NCI-H2196 treated with DMSO at 0.1 percent for 48 hours (cell line): ENCODE data around the gene RIMS1.
"Not testable (repeated sequence)": the region's sequence is repeated elsewhere in the genome, so short reads cannot be mapped to it uniquely, and the experiment has no call there.

Experiments used
- DNase-seq: peaks from one replicate; lab custom pipeline; 2025; ENCODE audit not compliant: unreplicated experiment; lab: John Stamatoyannopoulos, UW

Gene RIMS1

DNA sequence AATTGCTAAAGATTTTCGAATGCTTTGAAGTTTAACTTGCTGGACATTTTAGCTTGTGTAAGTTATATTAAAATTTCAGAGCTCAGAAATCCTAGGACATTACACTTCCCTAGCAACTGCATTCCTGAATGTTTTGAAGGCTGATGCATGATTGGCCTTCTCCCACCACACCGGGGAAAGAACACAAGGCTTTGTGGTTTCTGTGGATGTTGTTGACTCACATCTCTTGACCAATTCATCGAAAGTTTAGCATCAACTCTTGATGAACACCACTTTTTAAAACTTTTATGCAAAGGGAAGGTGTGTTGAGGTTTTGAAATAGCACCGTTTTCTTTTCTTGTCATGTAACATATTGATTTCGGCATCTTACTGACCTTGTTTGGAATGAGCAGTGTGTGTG is 81.1 kb downstream of the RIMS1 start:
- no peak for DNase-seq

DNA sequence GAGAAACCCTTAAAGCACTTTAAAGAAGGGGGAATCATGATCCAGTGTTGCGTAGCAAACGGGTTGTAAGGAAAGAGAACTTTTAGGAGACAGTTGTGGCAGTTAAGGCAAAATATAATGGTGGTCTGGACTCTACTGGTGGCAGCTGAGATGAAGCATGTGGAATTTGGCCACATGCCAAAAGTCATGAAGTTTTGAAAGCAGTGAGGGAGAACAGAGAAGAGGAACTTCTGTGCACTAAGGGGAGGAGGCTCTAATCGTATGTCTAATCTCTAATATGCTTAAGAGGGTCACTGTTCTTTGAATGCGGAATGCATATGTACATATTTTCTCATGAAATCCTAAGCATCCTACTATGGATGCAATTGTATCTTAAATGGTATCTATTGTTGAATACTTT is 91.5 kb downstream of the RIMS1 start:
- no peak for DNase-seq

DNA sequence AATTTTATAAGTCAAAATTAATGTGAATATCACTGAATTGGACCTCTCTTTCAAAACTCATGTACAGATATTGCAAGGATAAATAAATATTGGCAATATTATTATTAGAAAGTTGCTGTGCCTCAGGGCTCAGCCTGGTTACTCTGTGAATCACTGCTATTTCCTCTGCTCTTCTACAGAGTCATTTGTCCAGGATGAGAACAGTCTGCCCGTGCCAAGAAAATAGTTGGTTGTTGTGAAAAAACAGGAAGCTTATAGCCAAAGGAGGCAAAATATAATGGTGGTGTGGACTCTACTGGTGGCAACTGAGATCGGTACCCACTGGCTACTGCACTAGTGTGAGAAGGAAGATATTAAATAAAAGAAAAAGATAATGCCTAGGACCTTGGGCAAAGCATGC is 93.6 kb downstream of the RIMS1 start:
- DNase-seq, result no peak

DNA sequence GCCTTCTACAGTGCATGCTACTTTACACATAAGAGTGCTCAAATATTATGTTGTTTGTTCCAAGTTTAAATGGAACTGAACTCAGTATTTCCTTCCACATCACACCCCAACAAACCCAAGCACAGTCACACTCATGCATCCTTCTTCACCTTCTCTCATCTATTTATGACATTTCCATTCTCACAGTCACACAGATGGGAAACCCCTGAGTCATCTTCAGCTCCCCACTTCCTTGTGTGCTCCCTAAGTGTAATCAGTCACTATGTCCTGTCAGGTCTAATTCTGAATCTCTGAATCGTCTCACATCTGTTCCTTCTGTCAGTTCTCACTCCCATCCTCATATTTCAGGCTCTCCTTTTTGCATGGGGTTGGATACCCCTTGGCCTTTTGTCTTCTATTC is 96.0 kb downstream of the RIMS1 start:
- no peak for DNase-seq

DNA sequence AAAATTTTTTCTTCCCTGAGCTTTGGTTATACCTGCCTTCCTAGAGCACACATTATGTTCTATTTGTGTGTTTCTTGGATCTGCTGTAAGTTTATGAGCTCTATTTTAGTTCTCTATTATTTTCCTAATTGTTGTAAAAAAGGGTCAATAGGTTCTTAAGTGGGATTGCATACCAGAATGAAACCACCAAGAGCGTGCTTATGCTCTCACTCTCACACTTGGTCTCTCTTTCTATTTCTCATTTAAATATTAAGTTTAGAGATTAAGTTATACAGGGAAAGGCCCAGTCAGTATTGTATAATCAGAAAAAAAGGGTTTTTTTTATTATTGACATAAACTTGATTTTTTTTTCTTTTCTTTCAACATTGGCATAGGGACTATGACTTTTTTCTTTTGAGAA is 96.8 kb downstream of the RIMS1 start:
- DNase-seq, result no peak

DNA sequence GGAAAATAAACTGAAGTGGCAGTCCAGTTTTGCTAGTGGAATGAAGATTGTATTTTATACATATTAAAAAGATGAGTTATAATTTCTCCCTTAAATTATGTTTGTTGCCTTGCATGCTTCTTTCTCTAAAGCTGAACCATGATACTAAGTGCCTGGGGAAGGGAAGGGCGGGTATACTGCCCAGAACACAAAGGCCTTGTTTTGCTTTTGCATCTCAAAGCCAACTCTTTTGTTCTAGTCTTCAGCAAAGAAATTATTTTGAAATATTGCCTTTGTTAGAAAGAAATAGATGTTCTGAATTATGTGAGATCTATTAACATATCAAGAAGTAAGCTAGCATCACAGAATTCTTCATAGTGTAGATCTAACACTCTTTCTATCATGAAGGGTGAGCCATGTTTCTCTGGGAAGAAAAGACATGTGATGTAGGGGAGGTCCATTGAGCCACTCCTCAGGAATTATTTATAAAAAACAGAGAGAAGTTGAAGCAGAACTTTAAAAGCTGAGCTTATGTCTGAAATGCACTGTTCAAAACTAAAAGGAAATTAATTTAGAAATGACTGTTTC is 108.4 kb downstream of the RIMS1 start:
- DNase-seq, result no peak

DNA sequence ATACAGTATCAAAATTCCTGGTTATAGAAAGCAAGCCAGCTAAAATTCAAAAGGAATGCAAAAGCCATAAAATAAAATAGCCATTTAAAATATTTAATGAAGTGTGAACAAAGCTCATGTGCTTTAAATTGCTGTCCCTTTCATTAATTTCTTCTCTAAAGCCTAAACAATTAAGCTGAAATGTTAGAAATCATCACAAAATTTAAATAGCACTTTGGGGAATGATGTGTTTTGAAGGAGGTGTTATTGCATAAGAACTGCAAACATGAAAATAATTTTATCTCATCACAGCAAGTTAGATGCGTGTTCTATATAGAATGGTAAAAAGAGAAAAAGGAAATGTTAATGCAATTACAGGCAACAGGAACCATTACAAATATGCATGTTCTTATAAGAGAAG is 111.0 kb downstream of the RIMS1 start:
- no peak for DNase-seq

DNA sequence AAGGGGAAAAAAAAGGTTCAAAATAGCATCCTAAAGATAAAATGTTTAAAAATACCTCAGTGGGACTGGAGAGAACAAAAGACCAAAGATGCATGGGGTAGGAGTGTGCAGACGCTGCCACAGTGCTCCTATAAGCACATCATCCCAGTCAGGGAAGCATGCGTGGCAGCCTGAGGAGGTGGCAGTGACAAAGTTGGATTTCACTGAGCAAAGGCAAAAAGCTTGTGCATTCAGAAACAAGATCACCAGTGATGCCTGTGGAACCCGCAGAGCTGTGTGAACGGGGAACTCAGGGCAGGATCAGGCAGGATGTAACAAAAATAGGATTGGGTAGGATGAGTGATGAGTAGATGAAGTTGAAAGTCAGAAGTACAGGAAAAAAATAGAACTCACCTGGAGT is 116.1 kb downstream of the RIMS1 start:
- no peak for DNase-seq

DNA sequence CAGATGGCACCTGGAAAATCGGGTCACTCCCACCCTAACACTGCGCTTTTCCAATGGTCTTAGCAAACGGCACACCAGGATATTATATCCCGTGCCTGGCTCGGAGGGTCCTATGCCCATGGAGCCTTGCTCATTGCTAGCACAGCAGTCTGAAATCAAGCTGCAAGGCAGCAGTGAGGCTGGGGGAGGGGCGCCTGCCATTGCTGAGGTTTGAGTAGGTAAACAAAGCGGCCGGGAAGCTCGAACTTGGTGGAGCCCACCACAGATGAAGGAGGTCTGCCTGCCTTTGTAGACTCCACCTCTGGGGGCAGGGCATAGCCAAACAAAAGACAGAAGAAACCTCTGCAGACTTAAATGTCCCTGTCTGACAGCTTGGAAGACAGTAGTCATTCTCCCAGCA is 120.2 kb downstream of the RIMS1 start:
- not testable (repeated sequence) for DNase-seq

DNA sequence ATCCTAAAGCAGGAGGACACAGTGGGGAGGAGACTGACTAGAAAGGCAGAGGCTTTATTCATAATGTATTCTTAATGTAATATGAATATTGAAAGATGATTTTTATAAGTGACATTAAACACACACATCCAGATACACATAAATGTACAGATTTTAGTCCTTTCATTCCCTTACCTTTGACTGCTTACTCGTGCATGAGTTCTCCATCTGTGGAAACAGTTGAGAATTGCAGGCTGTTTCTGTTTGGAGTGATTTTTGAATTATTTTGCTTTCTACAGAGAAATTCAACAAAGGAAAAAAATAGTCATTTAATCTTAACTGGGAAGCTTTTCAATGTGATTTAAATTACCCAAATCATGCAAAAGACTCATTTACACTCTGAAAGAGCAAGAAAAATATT is 136.5 kb downstream of the RIMS1 start:
- no peak for DNase-seq

DNA sequence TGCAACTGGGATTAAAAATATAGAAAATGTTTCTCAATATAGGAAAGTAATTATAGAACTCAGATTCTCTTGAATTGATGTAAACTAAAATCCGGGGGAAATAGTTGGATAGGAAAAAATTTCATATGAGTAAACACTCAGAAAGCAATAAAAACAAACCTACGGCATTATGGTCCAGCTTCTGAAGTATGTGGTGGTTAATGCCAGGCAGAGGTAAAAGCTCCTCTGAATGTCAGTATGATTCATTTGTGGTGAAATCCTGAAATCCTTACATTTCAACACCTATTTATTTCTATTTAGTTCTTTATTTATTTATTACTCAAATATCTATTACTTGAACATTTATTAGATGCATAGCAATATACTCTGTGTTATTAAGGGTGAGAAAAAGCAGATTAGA is 145.1 kb downstream of the RIMS1 start:
- DNase-seq, result no peak

DNA sequence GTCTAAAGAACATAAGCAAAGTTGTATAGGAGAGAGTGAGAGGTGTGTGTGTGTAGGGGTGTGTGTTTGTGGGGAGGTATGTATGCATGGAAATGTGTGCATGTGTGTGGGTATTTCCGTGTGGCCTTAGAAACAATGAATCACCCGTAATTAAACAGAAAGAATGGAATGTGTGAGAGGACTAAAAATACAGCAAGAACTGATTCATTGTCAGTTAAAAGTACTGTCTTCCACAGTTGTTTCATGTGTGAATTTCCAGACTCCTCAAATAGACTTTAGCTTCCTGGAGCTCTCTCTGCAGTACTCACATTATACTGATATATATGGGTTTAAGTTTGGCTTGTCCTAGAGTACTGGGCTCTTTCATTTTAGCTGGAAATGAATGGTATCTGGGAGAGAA is 145.7 kb downstream of the RIMS1 start:
- DNase-seq, result no peak

DNA sequence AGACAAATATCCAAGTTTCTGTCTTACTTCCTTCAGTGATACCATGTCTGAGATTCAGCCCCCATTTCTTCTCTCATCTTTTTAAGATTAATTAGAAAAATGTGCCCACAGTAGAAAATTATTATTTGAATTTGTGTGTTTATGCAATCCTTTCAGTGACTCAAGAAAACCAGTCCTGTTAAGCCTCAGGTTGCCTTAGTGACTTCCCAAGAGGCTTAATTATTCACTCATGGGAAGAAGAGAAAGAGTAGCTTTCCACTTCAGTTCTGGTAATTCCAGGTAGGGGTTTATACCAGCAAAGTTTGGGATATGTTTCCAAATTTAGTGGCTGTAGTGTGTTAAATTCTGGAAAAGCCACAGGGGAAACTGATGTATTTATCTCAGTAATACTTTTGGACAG is 149.1 kb downstream of the RIMS1 start:
- no peak for DNase-seq

DNA sequence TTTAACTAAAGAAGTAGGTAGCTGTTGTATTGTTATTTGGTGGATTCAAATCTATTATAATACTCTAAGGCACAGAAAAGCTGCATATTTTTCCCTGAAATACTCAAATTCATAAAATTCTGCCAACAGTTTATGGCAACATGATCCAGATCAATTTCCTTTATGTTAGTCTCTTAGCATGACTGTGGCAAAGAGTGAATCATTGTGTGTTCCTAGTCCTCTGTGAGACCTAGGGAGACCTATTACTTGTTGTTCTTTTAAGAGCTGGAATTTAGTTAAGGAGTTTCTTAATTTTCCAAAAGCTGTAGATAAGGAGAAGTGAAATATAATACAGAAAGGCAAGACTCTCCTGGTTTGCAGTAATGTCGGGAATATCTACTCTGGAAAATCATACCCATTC is 149.6 kb downstream of the RIMS1 start:
- DNase-seq, result no peak

DNA sequence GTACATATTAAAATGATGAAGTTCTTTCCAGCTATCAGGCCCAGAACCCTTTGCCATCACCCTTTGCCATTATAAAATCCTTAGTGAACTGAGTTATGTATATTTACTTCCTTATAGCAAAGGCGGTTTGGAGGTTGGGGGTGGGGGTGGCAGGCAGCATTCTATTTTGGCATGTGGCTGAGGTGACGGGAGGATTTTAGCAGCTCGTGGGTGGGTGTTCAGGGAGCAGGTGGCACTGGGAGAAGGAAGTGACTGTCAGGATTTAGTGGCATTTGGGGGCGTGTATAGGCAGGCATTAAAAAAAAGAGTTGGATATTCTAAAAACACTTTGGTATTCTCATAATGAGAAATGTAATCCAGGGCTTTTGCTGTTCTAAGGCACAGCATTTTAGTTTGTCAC is 150.7 kb downstream of the RIMS1 start:
- DNase-seq, result no peak

DNA sequence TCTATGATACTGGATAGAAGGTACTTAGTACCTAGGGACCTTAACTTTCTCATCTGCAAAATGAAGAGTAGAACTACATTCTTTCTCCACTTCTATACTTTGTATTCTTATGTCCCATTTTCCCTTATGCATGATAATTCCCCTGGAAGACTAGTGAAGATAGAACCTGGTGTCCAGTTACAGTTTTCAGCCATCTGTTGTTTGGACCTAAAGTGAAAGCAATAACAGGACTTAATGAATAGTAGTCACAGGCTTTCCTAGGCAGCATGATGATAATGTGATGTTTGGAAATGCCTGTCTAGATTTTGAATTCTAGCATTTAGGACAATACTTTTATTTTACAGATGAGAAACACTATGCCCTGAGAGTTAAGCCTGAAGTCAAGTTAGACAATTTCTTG is 153.8 kb downstream of the RIMS1 start:
- DNase-seq, result no peak

DNA sequence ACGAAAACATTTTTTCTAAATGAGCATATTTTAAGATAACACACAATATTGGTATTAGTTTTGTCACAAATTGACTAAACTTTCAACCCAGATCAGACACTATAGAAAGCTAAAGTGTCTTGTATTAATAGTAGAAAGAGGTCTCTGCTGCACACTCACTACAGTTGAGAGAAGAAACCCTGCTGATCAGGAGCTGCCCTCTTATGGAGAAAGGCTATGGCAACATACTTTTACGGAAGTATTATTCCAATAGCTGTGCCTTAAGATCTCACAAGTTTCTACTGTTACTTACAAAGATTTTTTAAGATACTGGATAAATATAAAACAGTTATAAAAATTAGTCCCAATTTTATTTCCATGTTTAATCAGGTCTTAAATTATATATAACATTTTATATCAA is 155.7 kb downstream of the RIMS1 start:
- no peak for DNase-seq

DNA sequence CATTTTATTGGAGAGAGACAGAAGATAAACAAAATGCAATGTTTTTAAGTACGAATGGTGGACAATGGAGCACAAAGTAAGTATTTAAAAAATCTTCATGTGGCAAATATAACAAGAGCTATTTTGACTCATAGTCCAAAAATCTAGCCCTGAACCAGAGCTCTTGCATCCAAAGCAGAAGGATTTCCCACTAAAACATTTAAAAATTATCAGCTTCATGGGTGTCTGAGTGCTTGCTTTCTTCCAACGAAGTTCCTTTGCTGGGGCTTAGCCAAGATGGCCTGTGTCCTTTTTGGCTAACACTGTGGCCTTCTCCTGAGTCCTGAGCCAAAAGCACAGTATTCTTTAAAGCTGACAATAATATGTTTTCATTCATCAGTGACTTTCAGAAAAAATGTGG is 161.7 kb downstream of the RIMS1 start:
- no peak for DNase-seq

DNA sequence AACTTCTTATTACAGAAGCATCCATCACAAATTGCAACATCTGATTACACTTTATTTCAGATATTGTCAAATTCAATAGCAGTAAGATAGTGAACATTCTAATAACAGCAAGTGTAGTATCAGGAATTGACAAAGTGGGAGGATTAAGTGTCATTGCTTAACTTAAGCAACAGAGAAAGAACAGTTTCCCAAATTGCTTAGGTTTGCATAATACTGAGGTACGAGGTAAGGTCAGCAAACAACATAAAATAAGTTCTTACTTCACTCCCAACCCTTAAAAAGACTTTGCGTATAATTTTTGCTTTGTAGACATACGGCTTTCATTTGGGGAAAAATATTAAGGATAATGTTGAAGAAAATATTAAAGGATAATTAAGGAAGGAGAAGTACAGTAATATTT is 163.0 kb downstream of the RIMS1 start:
- DNase-seq, result no peak

DNA sequence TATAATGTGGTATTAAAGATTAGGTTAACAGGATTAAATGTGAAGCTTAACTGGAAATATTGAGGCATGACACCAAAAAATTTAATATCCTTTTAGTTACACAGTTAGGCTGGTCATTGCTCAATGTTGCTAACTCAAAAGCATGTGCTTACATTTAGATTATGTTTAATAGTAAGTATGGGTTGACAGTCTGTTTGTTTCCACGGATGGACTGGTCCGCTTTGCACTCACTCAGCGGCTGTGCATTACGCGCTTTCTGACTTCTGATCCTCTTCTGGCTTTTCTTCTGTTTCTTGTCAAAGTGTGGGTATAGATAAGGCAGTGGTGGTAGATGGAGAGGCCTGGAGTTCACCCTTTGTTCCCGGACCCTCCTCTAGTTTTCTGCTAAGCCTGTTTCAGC is 174.9 kb downstream of the RIMS1 start:
- DNase-seq, result no peak

DNA sequence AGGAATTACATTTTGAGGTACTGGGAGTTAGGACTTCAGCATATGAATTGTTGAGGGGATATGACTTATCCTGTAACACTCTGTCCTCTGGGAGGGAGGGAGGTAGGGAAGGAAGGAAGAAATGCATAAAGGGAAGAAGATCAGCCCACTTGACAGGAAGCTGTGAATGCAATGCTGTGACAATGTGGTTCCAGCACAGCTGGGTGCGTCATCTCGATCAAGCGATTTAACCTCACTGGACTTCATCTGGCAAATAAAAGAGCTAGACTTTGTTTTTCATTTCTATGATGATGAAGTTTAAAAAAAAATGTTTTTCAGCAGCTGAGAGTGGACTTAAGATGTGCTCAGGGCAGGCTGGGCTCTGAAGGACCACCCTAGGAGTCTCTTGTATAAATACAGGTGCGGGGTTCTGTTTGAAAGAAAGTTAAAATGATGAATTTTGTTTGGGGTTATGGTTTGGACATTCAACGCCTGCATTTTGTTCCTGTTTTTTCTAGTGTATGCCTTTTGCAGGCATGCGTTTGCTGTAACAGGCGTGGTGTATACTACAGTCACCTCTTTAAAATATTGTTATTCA is 178.1 kb downstream of the RIMS1 start:
- no peak for DNase-seq

DNA sequence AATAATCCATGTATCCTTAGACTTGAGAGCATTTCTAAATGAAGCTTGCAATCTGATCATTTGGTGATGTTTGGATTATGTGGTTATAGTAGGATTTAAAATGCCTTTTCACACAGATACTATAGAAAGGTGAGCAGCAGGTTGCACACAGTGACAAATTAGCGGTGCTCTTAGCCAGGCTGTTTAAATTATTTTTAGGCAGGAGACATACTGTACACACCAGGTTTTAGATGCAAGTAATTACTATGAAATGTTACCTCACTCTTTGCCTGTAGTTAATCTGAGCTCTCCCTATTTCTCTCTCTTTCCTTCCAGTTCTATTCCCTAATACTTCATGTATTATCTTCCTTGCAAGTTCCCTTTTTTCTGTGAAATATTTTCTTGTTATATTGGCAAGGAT is 191.7 kb downstream of the RIMS1 start:
- no peak for DNase-seq

DNA sequence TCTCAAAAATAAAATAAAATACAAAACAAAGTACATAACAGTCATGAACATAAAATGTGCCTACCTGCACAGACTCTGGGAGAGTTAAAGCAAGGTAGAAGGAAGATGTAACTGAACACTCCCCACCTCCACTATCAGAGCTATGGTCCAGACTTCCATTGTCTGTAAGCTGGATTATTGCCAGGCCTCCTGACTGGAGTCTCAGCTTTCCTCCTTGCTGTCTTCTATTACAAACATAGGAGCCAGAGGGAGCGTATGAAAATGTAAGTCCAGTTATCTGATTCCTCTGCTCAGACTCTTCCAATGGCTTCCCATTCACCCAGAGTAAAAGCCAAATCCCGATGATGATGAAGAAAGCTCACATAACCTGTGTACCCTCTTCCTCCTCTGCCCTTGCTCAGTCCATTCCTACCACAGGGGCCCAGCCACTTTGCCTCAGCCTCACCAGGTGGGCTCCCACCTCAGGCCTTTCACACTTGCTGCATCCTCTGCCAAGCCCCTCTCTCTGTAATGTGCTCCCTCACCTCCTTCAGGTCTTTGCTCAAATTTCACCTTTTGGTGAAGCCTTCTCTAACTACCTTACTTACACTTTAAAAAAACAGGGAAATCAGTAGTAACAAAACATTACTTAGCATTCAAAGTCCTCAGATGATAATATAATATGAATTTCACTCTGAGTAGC is 194.1 kb downstream of the RIMS1 start:
- no peak for DNase-seq
